COR-L47 (cell line): Measurements from ENCODE around the gene PON1.

Experiments
- DNase-seq: peaks from one replicate; lab custom pipeline; 2025; lab: John Stamatoyannopoulos, UW

Gene PON1

DNA sequence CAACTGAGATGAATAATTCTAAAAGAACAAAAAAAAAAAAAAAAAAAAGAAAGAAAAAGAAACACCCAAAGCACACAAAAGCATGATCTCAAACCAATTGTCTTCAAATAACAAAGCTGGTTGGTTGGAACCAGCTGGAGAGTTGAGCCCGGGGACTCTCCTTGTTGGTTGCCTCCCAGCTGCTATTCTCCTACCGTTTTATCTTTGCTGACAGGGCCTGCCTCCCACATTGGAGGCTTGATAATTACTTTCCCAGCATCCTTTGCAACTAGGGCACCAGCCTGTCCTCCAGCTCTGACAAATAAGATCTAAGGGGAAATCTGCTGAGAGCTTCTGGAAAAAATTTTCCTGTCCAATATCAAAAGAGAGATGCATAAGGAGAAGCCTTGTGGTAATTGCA lies 6.8 kb downstream of the PON1 start:
- no peak for DNase-seq

GRCh38 chr7:95316588-95316987 lies 7.7 kb downstream of the PON1 start:
- DNase-seq: no peak

DNA sequence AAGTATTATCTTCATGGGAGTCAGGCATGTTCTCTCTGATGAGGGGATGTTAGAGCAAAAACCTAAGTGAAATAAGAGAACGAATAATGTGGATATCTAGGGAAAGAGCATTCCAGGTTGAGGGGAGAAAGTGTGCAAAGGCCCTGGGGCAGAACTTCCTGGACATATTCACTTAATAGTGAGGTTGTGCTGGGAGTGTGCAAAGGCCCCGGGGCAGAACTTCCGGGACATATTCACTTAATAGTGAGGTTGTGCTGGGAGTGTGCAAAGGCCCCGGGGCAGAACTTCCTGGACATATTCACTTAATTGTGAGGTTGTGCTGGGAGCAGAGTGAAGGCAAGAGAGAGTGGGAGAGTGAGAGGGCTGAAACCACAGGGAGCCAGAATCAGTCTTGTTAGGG lies 11.8 kb downstream of the PON1 start:
- no peak for DNase-seq

DNA sequence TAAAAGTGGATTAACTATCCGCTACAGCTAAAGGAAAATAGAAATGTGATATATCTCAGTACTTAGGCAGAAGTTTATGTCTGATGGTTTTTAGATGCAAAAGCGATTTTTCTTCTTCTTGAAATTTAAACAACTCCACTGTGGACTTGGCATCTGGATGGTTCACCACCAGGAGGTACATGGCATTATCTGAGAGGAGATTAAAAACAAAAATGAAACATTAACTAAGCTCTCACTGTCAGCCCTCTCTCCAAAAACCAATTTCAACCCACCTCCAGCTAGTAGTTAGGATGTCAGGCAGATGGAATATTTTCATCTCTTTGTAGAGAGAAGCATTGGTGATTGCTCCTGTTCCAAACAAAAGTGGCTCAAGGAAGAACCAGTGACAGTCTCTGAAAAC lies 12.9 kb downstream of the PON1 start:
- no peak for DNase-seq

- DNase-seq: no peak
These were observed 14.4 kb downstream of the PON1 start for GRCh38 chr7:95309951-95310350.

DNA sequence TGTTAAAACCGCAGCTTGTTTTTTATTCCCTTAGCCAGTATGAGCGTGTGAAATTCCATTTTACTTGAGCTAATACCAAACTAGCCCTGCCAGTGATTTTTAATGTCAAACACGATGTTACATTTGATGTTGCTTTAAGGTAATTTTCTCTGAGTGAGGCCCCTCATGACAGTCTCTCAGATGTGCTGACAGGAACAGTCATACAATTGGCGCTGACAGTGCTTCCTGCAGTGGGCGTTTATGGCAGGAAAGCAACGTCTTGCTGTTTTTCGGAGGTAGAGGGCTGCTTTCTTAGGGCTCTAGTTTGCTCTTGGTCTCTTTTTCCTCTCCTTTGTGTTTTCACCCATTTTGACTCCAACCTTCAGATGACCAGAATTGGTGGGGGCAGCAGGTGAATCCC lies 19.3 kb downstream of the PON1 start:
- DNase-seq: no peak

- no peak for DNase-seq
These were observed 21.1 kb downstream of the PON1 start for GRCh38 chr7:95303013-95303905.

DNA sequence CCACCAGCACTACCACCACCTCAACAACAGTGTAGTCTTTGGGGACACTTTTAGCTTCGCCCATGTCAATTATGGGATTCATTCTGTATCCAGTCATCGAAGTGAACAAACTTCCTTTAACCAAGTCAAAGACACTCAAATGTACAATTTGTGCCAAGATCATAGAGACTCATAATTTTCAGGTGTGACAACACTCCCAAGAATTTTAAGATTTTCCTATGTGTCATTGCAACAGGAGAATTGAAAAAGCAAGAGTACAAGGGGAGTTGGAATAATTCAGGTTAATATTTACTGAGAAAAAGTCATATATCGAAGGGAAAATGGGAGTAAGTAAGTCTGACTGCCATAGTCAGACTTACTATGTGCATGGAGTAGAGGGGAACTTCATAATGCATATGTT lies 26.2 kb downstream of the PON1 start:
- no peak for DNase-seq

DNA sequence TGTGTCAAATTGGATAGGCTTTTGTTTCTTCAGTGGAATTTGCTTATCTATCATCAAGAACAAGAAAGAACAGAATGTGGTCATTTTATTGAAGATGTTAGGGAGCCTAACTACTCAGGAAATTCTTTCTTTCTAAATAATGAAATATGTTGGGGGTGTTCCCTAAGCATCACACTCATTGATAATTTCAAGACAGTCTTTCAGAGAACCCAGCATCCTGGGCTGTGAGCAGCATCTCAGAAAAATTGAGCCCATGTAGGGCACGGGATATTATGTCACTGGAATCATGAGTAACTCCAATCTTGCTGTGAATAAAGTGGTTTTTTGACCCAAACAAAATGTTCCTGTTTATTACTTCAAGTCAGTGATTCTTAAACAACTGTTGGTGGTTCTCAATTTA lies 27.3 kb downstream of the PON1 start:
- DNase-seq: no peak

- no peak for DNase-seq
These were observed 27.9 kb downstream of the PON1 start for GRCh38 chr7:95296456-95296855.

- peak; percentile 2 for DNase-seq
These were observed 28.9 kb downstream of the PON1 start for GRCh38 chr7:95295397-95295796.

DNA sequence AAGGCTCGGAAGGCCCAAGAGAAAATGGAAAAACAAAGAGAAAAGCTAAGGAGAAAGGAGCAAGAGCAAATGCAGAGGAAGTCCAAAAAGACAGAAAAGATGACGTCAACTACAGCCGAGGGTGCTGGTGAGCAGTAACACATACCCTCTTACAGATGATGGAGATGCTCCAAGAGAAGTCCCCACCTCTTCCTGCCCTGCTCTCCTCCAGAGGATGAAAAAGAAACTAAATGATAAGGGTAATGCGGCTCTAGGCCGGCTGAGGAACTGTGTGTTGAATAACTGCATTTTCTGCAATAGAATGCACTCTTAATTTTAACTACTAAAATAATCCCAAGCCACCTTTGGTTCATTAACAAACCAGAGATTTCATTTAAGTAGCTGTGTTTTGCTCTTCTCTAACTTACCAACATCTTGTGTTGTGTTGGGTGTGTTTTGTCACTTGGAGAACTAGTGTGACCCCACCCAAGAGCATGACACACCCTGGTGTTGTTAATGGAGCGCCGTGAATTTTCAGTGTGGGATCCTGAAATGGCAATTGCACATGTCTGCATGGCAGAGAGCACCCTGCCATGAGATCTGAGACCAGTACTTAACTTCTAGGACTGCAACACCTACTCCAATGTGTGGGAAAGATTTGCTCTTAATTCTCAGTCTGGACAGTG lies 34.0 kb downstream of the PON1 start:
- DNase-seq: no peak

- no peak for DNase-seq
These were observed 38.2 kb downstream of the PON1 start for GRCh38 chr7:95286096-95286495.

- no peak for DNase-seq
These were observed 44.9 kb downstream of the PON1 start for GRCh38 chr7:95279417-95279816.

DNA sequence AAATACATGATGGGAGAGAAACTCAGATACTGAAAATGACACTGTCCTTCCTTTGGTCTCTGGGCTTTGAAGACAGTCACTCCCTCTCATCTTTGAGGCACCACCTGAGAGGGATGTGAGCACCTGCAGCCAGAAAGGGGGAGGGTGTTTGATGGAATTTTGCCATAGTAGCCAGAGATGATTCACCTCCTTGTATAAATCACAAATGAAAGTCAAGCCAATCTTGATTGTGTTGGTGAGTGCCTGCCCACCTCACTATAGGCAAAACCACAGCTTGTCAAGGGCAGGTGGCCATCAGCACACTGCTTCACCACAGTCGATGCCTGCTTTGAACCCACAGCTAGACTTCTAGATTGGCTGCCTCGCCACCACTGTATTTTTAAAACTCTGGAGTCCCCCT lies 48.2 kb downstream of the PON1 start:
- no peak for DNase-seq

DNA sequence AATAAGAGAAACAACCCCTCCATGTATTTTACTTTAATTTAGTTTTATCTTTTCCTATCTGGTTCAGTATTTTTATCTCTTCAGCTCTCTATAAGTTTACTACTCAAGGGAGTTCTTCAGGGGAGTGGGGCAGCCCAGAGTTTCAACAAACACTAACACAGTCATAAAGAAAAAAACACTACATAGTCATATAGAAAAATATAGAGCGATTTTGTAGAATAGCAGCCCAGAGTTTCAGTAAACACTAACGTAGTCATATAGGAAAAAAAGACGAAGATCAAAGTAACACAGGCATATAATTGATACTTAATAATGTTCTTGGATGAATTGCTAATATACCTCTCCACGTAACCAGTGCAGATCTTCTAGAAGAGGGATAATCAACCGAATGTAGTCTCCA lies 54.7 kb downstream of the PON1 start:
- no peak for DNase-seq

- DNase-seq: no peak
These were observed 56.6 kb downstream of the PON1 start for GRCh38 chr7:95267754-95268153.

GRCh38 chr7:95265634-95266033 lies 58.7 kb downstream of the PON1 start:
- no peak for DNase-seq

- no peak for DNase-seq
These were observed 59.9 kb downstream of the PON1 start for GRCh38 chr7:95264363-95264891.

- DNase-seq: no peak
These were observed 60.5 kb downstream of the PON1 start for GRCh38 chr7:95263785-95264362.

DNA sequence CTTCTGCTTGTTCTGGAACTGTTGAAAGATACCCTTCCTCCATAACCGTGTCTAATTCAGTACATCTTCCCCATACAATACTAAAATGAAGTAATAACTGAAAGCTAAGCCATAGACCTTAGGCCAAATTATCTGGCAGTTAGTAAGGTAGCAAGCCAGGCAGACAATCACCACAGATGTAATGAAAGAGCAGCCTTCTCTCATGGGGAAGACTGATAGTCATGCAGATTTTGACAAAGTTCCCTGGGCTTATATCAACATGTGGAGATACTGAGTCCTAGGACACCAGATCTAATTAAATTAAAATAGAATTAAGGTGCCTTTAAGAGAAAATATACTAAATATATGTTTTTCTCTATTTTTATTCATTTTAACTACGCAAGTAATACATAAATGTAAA lies 61.5 kb downstream of the PON1 start:
- no peak for DNase-seq

GRCh38 chr7:95261895-95262415 lies 62.4 kb downstream of the PON1 start:
- DNase-seq: no peak

DNA sequence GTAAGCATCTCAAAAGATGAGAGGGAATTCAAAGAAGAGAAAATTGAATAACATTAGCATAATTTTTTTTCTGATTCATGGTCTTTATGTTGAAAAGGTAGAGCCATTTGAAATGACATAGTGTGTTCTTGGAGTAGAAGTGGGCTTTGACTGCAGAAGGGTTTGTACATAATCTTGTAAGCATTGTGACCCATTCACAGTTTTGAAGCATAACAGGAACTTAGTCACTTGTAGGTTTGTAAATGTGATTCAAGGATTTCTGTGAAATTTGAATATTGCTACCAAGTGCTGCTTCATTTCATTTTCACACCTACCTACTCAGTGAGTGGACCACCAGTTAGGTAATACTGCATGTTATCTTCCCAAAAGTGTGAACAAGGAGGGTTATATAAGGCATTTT lies 68.6 kb downstream of the PON1 start:
- DNase-seq: no peak
